SK-N-SH treated with all-trans-retinoic acid at 6 μM for 48 hours (cell line): Measurements from ENCODE around the gene SMIM10L2A.

Experiments
- ATAC-seq: fragments of 200-7000 bp; cut with Tn5 transposase; 3 replicates; pipeline ENCODE4 v1.9.1; 2020; ENCODE audit warnings: mild to moderate bottlenecking, moderate library complexity
- ARNTL ChIP-seq: fragments of 450-650 bp; formaldehyde crosslinking; IDR thresholded peaks from 2 replicates; pipeline ENCODE4 v1.5.0; 2020; ENCODE audit warnings: low read depth, mild to moderate bottlenecking, moderate library complexity, borderline replicate concordance
- BACH2 ChIP-seq: fragments of 250-450 bp; sonication (Bioruptor Pico); IDR thresholded peaks from 2 replicates; pipeline ENCODE4 v1.9.0; 2021; ENCODE audit warnings: mild to moderate bottlenecking, borderline replicate concordance
- CSRNP3 ChIP-seq: fragments of 250-450 bp; sonication (Bioruptor Pico); IDR thresholded peaks from 2 replicates; pipeline ENCODE4 v1.5.1; 2021; ENCODE audit warnings: mild to moderate bottlenecking, moderate library complexity
- ESRRG ChIP-seq: fragments of 250-450 bp; sonication (Bioruptor Pico); IDR thresholded peaks from 2 replicates; pipeline ENCODE4 v1.6.1; 2021; ENCODE audit warnings: mild to moderate bottlenecking
- GLIS3 ChIP-seq: fragments of 250-450 bp; sonication (Bioruptor Pico); IDR thresholded peaks from 2 replicates; pipeline ENCODE4 v1.5.0; 2020; ENCODE audit warnings: mild to moderate bottlenecking, moderate library complexity
- ISL1 ChIP-seq: fragments of 250-450 bp; sonication (Bioruptor Pico); IDR thresholded peaks from 2 replicates; pipeline ENCODE4 v2.1.2; 2022; ENCODE audit warnings: mild to moderate bottlenecking, moderate library complexity
- OSR1 ChIP-seq: fragments of 250-450 bp; sonication (Bioruptor Pico); IDR thresholded peaks from 2 replicates; pipeline ENCODE4 v1.8.0; 2022; ENCODE audit warnings: moderate library complexity, mild to moderate bottlenecking, inconsistent platforms
- PATZ1 ChIP-seq: fragments of 250-450 bp; sonication (Bioruptor Pico); IDR thresholded peaks from 2 replicates; pipeline ENCODE4 v1.8.0; 2020; ENCODE audit warnings: mild to moderate bottlenecking, moderate library complexity, borderline replicate concordance
- POU6F1 ChIP-seq: fragments of 250-450 bp; sonication (Bioruptor Pico); IDR thresholded peaks from 2 replicates; pipeline ENCODE4 v1.8.0; 2021; ENCODE audit warnings: low read depth, mild to moderate bottlenecking, moderate library complexity, borderline replicate concordance
- PPARA ChIP-seq: fragments of 250-450 bp; sonication (Bioruptor Pico); IDR thresholded peaks from 2 replicates; pipeline ENCODE4 v1.5.0; 2020; ENCODE audit warnings: mild to moderate bottlenecking, borderline replicate concordance
- RARB ChIP-seq: fragments of 250-450 bp; sonication (Bioruptor Pico); IDR thresholded peaks from 2 replicates; pipeline ENCODE4 v1.8.0; 2021; ENCODE audit warnings: mild to moderate bottlenecking, moderate library complexity
- SNAI2 ChIP-seq: fragments of 250-450 bp; sonication (Bioruptor Pico); IDR thresholded peaks from 2 replicates; pipeline ENCODE4 v1.5.0; 2020; ENCODE audit warnings: mild to moderate bottlenecking, moderate library complexity
- TCF4 ChIP-seq: fragments of 250-450 bp; sonication (Bioruptor Pico); IDR thresholded peaks from 2 replicates; pipeline ENCODE4 v1.8.0; 2021; ENCODE audit warnings: mild to moderate bottlenecking, moderate library complexity, borderline replicate concordance
- TOX ChIP-seq: fragments of 250-450 bp; sonication (Bioruptor Pico); IDR thresholded peaks from 2 replicates; pipeline ENCODE4 v1.8.0; 2021; ENCODE audit warnings: mild to moderate bottlenecking, moderate library complexity, borderline replicate concordance
- TSHZ2 ChIP-seq: fragments of 250-450 bp; sonication (Bioruptor Pico); IDR thresholded peaks from 2 replicates; pipeline ENCODE4 v1.5.0; 2020; ENCODE audit warnings: mild to moderate bottlenecking, moderate library complexity
- ZC3H10 ChIP-seq: fragments of 250-450 bp; sonication (Bioruptor Pico); IDR thresholded peaks from 2 replicates; pipeline ENCODE4 v1.5.1; 2021; ENCODE audit warnings: mild to moderate bottlenecking, moderate library complexity
- ZFP3 ChIP-seq: fragments of 250-450 bp; sonication (Bioruptor Pico); IDR thresholded peaks from 2 replicates; pipeline ENCODE4 v1.5.0; 2020; ENCODE audit warnings: mild to moderate bottlenecking, moderate library complexity
- ZFP30 ChIP-seq: fragments of 450-650 bp; formaldehyde crosslinking; IDR thresholded peaks from 2 replicates; pipeline ENCODE4 v1.5.0; 2022; ENCODE audit warnings: mild to moderate bottlenecking, moderate library complexity
- ZNF565 ChIP-seq: fragments of 450-650 bp; formaldehyde crosslinking; conservative IDR thresholded peaks from 2 replicates; pipeline ENCODE4 v1.5.0; 2020; ENCODE audit warnings: low read depth, mild to moderate bottlenecking, moderate library complexity
- ZNF70 ChIP-seq: fragments of 450-650 bp; formaldehyde crosslinking; IDR thresholded peaks from 2 replicates; pipeline ENCODE4 v1.5.0; 2020; ENCODE audit warnings: mild to moderate bottlenecking, moderate library complexity
- ZNF8 ChIP-seq: fragments of 450-650 bp; formaldehyde crosslinking; IDR thresholded peaks from 2 replicates; pipeline ENCODE4 v1.5.0; 2020; ENCODE audit warnings: mild to moderate bottlenecking, moderate library complexity

SMIM10L2A gene

GRCh38 chrX:135432881-135433521 lies 11.3 kb downstream of the SMIM10L2A start:
- TF ChIP-seq PATZ1 (CRISPR knock-in tag) (no peak), ISL1 (CRISPR knock-in tag) (no peak), BACH2 (CRISPR knock-in tag) (no peak), TOX (CRISPR knock-in tag) (no peak), ZNF70 (no peak), ZFP3 (CRISPR knock-in tag) (no peak), POU6F1 (CRISPR knock-in tag) (no peak), ZNF8 (CRISPR knock-in tag) (no peak), ESRRG (CRISPR knock-in tag) (no peak), ARNTL (no peak), CSRNP3 (CRISPR knock-in tag) (no peak), OSR1 (CRISPR knock-in tag) (no peak), TCF4 (CRISPR knock-in tag) (no peak), GLIS3 (CRISPR knock-in tag) (no peak), ZC3H10 (CRISPR knock-in tag) (no peak)
- TF ChIP-seq, all 23 proteins: peak for 0
- peak; percentile 34 for ATAC-seq

GRCh38 chrX:135433531-135434257 lies 11.9 kb downstream of the SMIM10L2A start:
- no peak for ATAC-seq
- no peak for TF ChIP-seq RARB (CRISPR knock-in tag)
- TF ChIP-seq SNAI2 (CRISPR knock-in tag) = no peak
- no peak for TF ChIP-seq GLIS3 (CRISPR knock-in tag)

GRCh38 chrX:135434258-135435138 lies 12.8 kb downstream of the SMIM10L2A start:
- ATAC-seq = no peak
- TF ChIP-seq TCF4 (CRISPR knock-in tag) = no peak
- TF ChIP-seq POU6F1 (CRISPR knock-in tag) = no peak
- TF ChIP-seq ZFP30 (CRISPR knock-in tag) = no peak
- TF ChIP-seq SNAI2 (CRISPR knock-in tag) = no peak
- no peak for TF ChIP-seq ESRRG (CRISPR knock-in tag)
- TF ChIP-seq CSRNP3 (CRISPR knock-in tag) = no peak
- no peak for TF ChIP-seq ZNF565
- TF ChIP-seq GLIS3 (CRISPR knock-in tag) = no peak
- TF ChIP-seq ISL1 (CRISPR knock-in tag) = no peak
- no peak for TF ChIP-seq TOX (CRISPR knock-in tag)
- TF ChIP-seq OSR1 (CRISPR knock-in tag) = no peak
- no peak for TF ChIP-seq RARB (CRISPR knock-in tag)
- TF ChIP-seq ZFP3 (CRISPR knock-in tag) = no peak
- no peak for TF ChIP-seq TSHZ2 (CRISPR knock-in tag)
- no peak for TF ChIP-seq PPARA (CRISPR knock-in tag)
- no peak for TF ChIP-seq ZNF70
